ENCODE results near the gene PCYT1B. TPM values are rescaled to one million over a fixed set of nuclear protein-coding genes. Genes with fewer than 3 reads are reported as not detected.

Gene PCYT1B
- total and polyA plus RNA-seq, 2 experiments from 2014 or later, result not detected

- no peak overlapping the region for H2AFZ ChIP-seq
- TF ChIP-seq EZH2 (IDR thresholded peaks at IDR 0.05; ENCODE audit: insufficient read depth, poor library complexity, severe bottlenecking), result no peak
- no peak for TF ChIP-seq EZH2phosphoT487 (IDR thresholded peaks at IDR 0.05; ENCODE audit: insufficient read depth, low read depth)
- H4K20me1 ChIP-seq (ENCODE audit: insufficient read depth), result no peaks in the 10 kb centered on the region
- DNase-seq, result no peak
- H3K27ac ChIP-seq, result no peak overlapping the region
- H3K4me3 ChIP-seq, result no peak overlapping the region
- no peak overlapping the region for H3K4me2 ChIP-seq (ENCODE audit: unreplicated experiment)
- 86 to 97% methylated on average over 2 of the region's 2 CpGs for WGBS, 2 experiments (ENCODE audit: low coverage in 1 of 2, low lambda C conversion rate in 2 of 2, missing lambda C conversion rate in 2 of 2)
- no peaks in the 10 kb centered on the region for H3K9me2 ChIP-seq (ENCODE audit: insufficient read depth)
- H3K9ac ChIP-seq, result no peak overlapping the region
- no peaks in the 10 kb centered on the region for H3K4me1 ChIP-seq (ENCODE audit: insufficient read depth)
- H3K79me2 ChIP-seq (ENCODE audit: insufficient read depth), result no peaks in the 10 kb centered on the region
- no peaks in the 10 kb centered on the region for H3F3A ChIP-seq (ENCODE audit: insufficient read depth)
- no peaks in the 10 kb centered on the region for H3K9me3 ChIP-seq (ENCODE audit: low read depth)
- no peaks in the 10 kb centered on the region for H3K27me3 ChIP-seq (replicated peaks; ENCODE audit: insufficient read depth)
- H3K36me3 ChIP-seq (ENCODE audit: low read depth), result no peaks in the 10 kb centered on the region
- in situ Hi-C loops (cut with MboI), result no loop called here
Observed at GRCh38 chrX:24525455-24525854, 121.7 kb downstream of the PCYT1B start.

GRCh38 chrX:24520472-24520871 is 126.7 kb downstream of the PCYT1B start:
- DNase-seq, result no peak
- no peak overlapping the region for H3K4me2 ChIP-seq (ENCODE audit: unreplicated experiment)
- H3K9ac ChIP-seq, result no peak overlapping the region
- WGBS, 2 experiments (ENCODE audit: low coverage in 1 of 2, low lambda C conversion rate in 2 of 2, missing lambda C conversion rate in 2 of 2), result 97 to 100% methylated on average over 2 of the region's 2 CpGs
- no peak overlapping the region for H2AFZ ChIP-seq
- H3K4me1 ChIP-seq (ENCODE audit: insufficient read depth), result no peaks in the 10 kb centered on the region
- in situ Hi-C loops (cut with MboI), result no loop called here
- no peak overlapping the region for H3K27ac ChIP-seq
- no peaks in the 10 kb centered on the region for H3K36me3 ChIP-seq (ENCODE audit: low read depth)
- no peaks in the 10 kb centered on the region for H4K20me1 ChIP-seq (ENCODE audit: insufficient read depth)
- no peak overlapping the region for H3K4me3 ChIP-seq
- H3K79me2 ChIP-seq (ENCODE audit: insufficient read depth), result no peaks in the 10 kb centered on the region
- H3K27me3 ChIP-seq (replicated peaks; ENCODE audit: insufficient read depth), result no peaks in the 10 kb centered on the region
- TF ChIP-seq EZH2phosphoT487 (IDR thresholded peaks at IDR 0.05; ENCODE audit: insufficient read depth, low read depth) (no peak), EZH2 (IDR thresholded peaks at IDR 0.05; ENCODE audit: insufficient read depth, poor library complexity, severe bottlenecking) (no peak)
- no peaks in the 10 kb centered on the region for H3K9me3 ChIP-seq (ENCODE audit: low read depth)
- no peaks in the 10 kb centered on the region for H3K9me2 ChIP-seq (ENCODE audit: insufficient read depth)
- H3F3A ChIP-seq (ENCODE audit: insufficient read depth), result no peaks in the 10 kb centered on the region

GRCh38 chrX:24515447-24515846 is 131.7 kb downstream of the PCYT1B start:
- no peaks in the 10 kb centered on the region for H4K20me1 ChIP-seq (ENCODE audit: insufficient read depth)
- H2AFZ ChIP-seq, result no peak overlapping the region
- no peak overlapping the region for H3K9ac ChIP-seq
- no peak overlapping the region for H3K4me3 ChIP-seq
- H3K9me3 ChIP-seq (ENCODE audit: low read depth), result no peaks in the 10 kb centered on the region
- no peak for DNase-seq
- no peaks in the 10 kb centered on the region for H3K79me2 ChIP-seq (ENCODE audit: insufficient read depth)
- H3K4me2 ChIP-seq (ENCODE audit: unreplicated experiment), result no peak overlapping the region
- H3K36me3 ChIP-seq (ENCODE audit: low read depth), result no peaks in the 10 kb centered on the region
- H3K9me2 ChIP-seq (ENCODE audit: insufficient read depth), result no peaks in the 10 kb centered on the region
- in situ Hi-C loops (cut with MboI), result no loop called here
- no peaks in the 10 kb centered on the region for H3K27me3 ChIP-seq (replicated peaks; ENCODE audit: insufficient read depth)
- no peak overlapping the region for H3K27ac ChIP-seq
- TF ChIP-seq EZH2phosphoT487 (IDR thresholded peaks at IDR 0.05; ENCODE audit: insufficient read depth, low read depth), result no peak
- TF ChIP-seq EZH2 (IDR thresholded peaks at IDR 0.05; ENCODE audit: insufficient read depth, poor library complexity, severe bottlenecking), result no peak
- H3K4me1 ChIP-seq (ENCODE audit: insufficient read depth), result no peaks in the 10 kb centered on the region
- H3F3A ChIP-seq (ENCODE audit: insufficient read depth), result no peaks in the 10 kb centered on the region
- WGBS, 2 experiments (ENCODE audit: low coverage in 1 of 2, low lambda C conversion rate in 2 of 2, missing lambda C conversion rate in 2 of 2), result 72 to 81% methylated on average over 4 of the region's 4 CpGs

- Histone ChIP-seq H4K20me1 (ENCODE audit: insufficient read depth) (no peaks in the 10 kb centered on the region), H3K9me3 (ENCODE audit: low read depth) (no peaks in the 10 kb centered on the region), H3K9me2 (ENCODE audit: insufficient read depth) (no peaks in the 10 kb centered on the region), H3K36me3 (ENCODE audit: low read depth) (no peaks in the 10 kb centered on the region), H3K4me1 (ENCODE audit: insufficient read depth) (no peaks in the 10 kb centered on the region), H3K4me3 (no peak overlapping the region), H3K4me2 (ENCODE audit: unreplicated experiment) (no peak overlapping the region), H3K27ac (no peak overlapping the region), H3F3A (ENCODE audit: insufficient read depth) (no peaks in the 10 kb centered on the region), H2AFZ (no peak overlapping the region), H3K9ac (no peak overlapping the region), H3K79me2 (ENCODE audit: insufficient read depth) (no peaks in the 10 kb centered on the region), H3K27me3 (replicated peaks; ENCODE audit: insufficient read depth) (no peaks in the 10 kb centered on the region)
- DNase-seq, result no peak
- 45 to 47% methylated on average over 5 of the region's 5 CpGs for WGBS, 2 experiments (ENCODE audit: low coverage in 1 of 2, low lambda C conversion rate in 2 of 2, missing lambda C conversion rate in 2 of 2)
- TF ChIP-seq EZH2 (IDR thresholded peaks at IDR 0.05; ENCODE audit: insufficient read depth, poor library complexity, severe bottlenecking) (no peak), EZH2phosphoT487 (IDR thresholded peaks at IDR 0.05; ENCODE audit: insufficient read depth, low read depth) (no peak)
- in situ Hi-C loops (cut with MboI), result no loop called here
Observed at GRCh38 chrX:24513416-24513815, 133.7 kb downstream of the PCYT1B start.

- Histone ChIP-seq H2AFZ (no peak overlapping the region), H3K9me2 (ENCODE audit: insufficient read depth) (no peaks in the 10 kb centered on the region), H3K9ac (no peak overlapping the region), H3K79me2 (ENCODE audit: insufficient read depth) (no peaks in the 10 kb centered on the region), H3K4me1 (ENCODE audit: insufficient read depth) (0 out of 2 replicates have a peak, but pooled peaks cover 8% of the 10 kb centered on the region), H3K36me3 (ENCODE audit: low read depth) (no peaks in the 10 kb centered on the region), H4K20me1 (ENCODE audit: insufficient read depth) (no peaks in the 10 kb centered on the region), H3K4me2 (ENCODE audit: unreplicated experiment) (no peak overlapping the region), H3K4me3 (no peak overlapping the region), H3K9me3 (ENCODE audit: low read depth) (no peaks in the 10 kb centered on the region), H3K27me3 (replicated peaks; ENCODE audit: insufficient read depth) (no peaks in the 10 kb centered on the region), H3K27ac (no peak overlapping the region), H3F3A (ENCODE audit: insufficient read depth) (no peaks in the 10 kb centered on the region)
- 88 to 95% methylated on average over 6 to 8 of the region's 8 CpGs for WGBS, 2 experiments (ENCODE audit: low coverage in 1 of 2, low lambda C conversion rate in 2 of 2, missing lambda C conversion rate in 2 of 2)
- in situ Hi-C loops (cut with MboI), result no loop called here
- TF ChIP-seq EZH2phosphoT487 (IDR thresholded peaks at IDR 0.05; ENCODE audit: insufficient read depth, low read depth) (no peak), EZH2 (IDR thresholded peaks at IDR 0.05; ENCODE audit: insufficient read depth, poor library complexity, severe bottlenecking) (no peak)
- no peak for DNase-seq
Observed at GRCh38 chrX:24508375-24508774, 138.8 kb downstream of the PCYT1B start.

Small RNAs within 50 kb of the gene (small RNA-seq; reads per million reads assigned to genes)
- gene SNRPEP9 (ENCODE audit: low read depth, low replicate concordance), result not detected

Other genes with a start within 250 kb of the PCYT1B start
- gene PDK3, start 182.1 kb downstream of the PCYT1B start, total RNA-seq (2014; rRNA removed; shearing (Covaris generic)), result 7.0 and 8.7 TPM in 2 replicates
- gene PDK3, start 182.1 kb downstream of the PCYT1B start, polyA plus RNA-seq (2016; fragmentation: Nextera tagmentation; extraction: Ambion mirVana), result 5.8 and 6.6 TPM in 2 replicates
- 6.7 and 9.0 TPM in 2 replicates for gene POLA1, start 46.6 kb upstream of the PCYT1B start, total RNA-seq (2014; rRNA removed; shearing (Covaris generic))
- 3.6 and 4.1 TPM in 2 replicates for gene POLA1, start 46.6 kb upstream of the PCYT1B start, polyA plus RNA-seq (2016; fragmentation: Nextera tagmentation; extraction: Ambion mirVana)

All from GM23248 (cell line).